Measurements from ENCODE around the gene IGFL4. TPM values are rescaled to one million over a fixed set of nuclear protein-coding genes. Genes with fewer than 3 reads are reported as not detected.

The IGFL4 gene
- total RNA-seq, 1 donor from 2014 or later: 0.82 TPM

GRCh38 chr19:46065486-46066071 is 24.8 kb upstream of the IGFL4 start:
- FAIRE-seq (no peak), DNase-seq (ENCODE audit: low spot score in 2 of 2) (no peak)

GRCh38 chr19:46063201-46063600 is 22.4 kb upstream of the IGFL4 start:
- no peak for FAIRE-seq
- DNase-seq (ENCODE audit: low spot score in 2 of 2): no peak

- DNase-seq (ENCODE audit: low spot score in 2 of 2) (no peak), FAIRE-seq (no peak)
Measured at GRCh38 chr19:46060012-46060411, 19.2 kb upstream of the IGFL4 start.

- no peak for DNase-seq (ENCODE audit: low spot score in 2 of 2)
- FAIRE-seq: no peak
Measured at GRCh38 chr19:46058778-46059177, 18.0 kb upstream of the IGFL4 start.

- DNase-seq (ENCODE audit: low spot score in 2 of 2) (no peak), FAIRE-seq (no peak)
Measured at GRCh38 chr19:46056536-46056935, 15.7 kb upstream of the IGFL4 start.

- FAIRE-seq: no peak
- DNase-seq (ENCODE audit: low spot score in 2 of 2): no peak
Measured at GRCh38 chr19:46052896-46053295, 12.1 kb upstream of the IGFL4 start.

GRCh38 chr19:46049597-46049996 is 8.8 kb upstream of the IGFL4 start:
- DNase-seq (ENCODE audit: low spot score in 2 of 2) (no peak), FAIRE-seq (no peak)

GRCh38 chr19:46043519-46043918 is 2.7 kb upstream of the IGFL4 start:
- FAIRE-seq (no peak), DNase-seq (ENCODE audit: low spot score in 2 of 2) (no peak)

GRCh38 chr19:46042252-46042883 is 1.6 kb upstream of the IGFL4 start:
- DNase-seq (ENCODE audit: low spot score in 2 of 2) (no peak), FAIRE-seq (no peak)

- DNase-seq (ENCODE audit: low spot score in 2 of 2): no peak
- FAIRE-seq: no peak
Measured at GRCh38 chr19:46040125-46040524, 677 bp downstream of the IGFL4 start.

- FAIRE-seq: no peak
Measured at GRCh38 chr19:46036744-46037128, 4.1 kb downstream of the IGFL4 start.

GRCh38 chr19:46035986-46036743 is 4.6 kb downstream of the IGFL4 start:
- DNase-seq (ENCODE audit: low spot score in 2 of 2) (no peak), FAIRE-seq (no peak)

More at GRCh38 chr19:46036744-46037128, 4.1 kb downstream of the IGFL4 start:
- DNase-seq (ENCODE audit: low spot score in 2 of 2): no peak

GRCh38 chr19:46035546-46035945 is 5.3 kb downstream of the IGFL4 start:
- DNase-seq (ENCODE audit: low spot score in 2 of 2): no peak
- FAIRE-seq: no peak

GRCh38 chr19:46033401-46033800 is 7.4 kb downstream of the IGFL4 start:
- FAIRE-seq: no peak
- DNase-seq (ENCODE audit: low spot score in 2 of 2): no peak

GRCh38 chr19:46032597-46033025 is 8.2 kb downstream of the IGFL4 start:
- no peak for FAIRE-seq
- no peak for DNase-seq (ENCODE audit: low spot score in 2 of 2)

GRCh38 chr19:46031781-46032596 is 8.8 kb downstream of the IGFL4 start:
- DNase-seq (ENCODE audit: low spot score in 2 of 2): no peak
- no peak for FAIRE-seq

GRCh38 chr19:46030812-46031550 is 9.8 kb downstream of the IGFL4 start:
- DNase-seq (ENCODE audit: low spot score in 2 of 2): no peak
- no peak for FAIRE-seq

- no peak for DNase-seq (ENCODE audit: low spot score in 2 of 2)
- FAIRE-seq: no peak
Measured at GRCh38 chr19:46025835-46026234, 15.0 kb downstream of the IGFL4 start.

GRCh38 chr19:46023311-46023779 is 17.5 kb downstream of the IGFL4 start:
- FAIRE-seq: no peak
- no peak for DNase-seq (ENCODE audit: low spot score in 2 of 2)
